CD4-positive, alpha-beta T cell (primary cell): ENCODE data around the gene OR6B2. TPM values are rescaled to one million over a fixed set of nuclear protein-coding genes. Genes with fewer than 3 reads are reported as not detected.

Experiments
- ATAC-seq: fragments of 200-7000 bp; cut with Tn5 transposase; one replicate; pipeline ENCODE4 v1.10.0; 2022; ENCODE audit warnings: mild to moderate bottlenecking; ENCODE audit not compliant: poor library complexity
- CTCF ChIA-PET: fragments of 350-600 bp; sonication (Branson Sonifier 250); formaldehyde crosslinking; loops from one replicate; lab custom pipeline; 2021; ENCODE audit warnings: antibody characterized with exemption, inconsistent platforms; lab: Charles Lee
- POLR2A ChIA-PET: fragments of 350-600 bp; sonication (Branson Sonifier 250); formaldehyde crosslinking; loops from one replicate; lab custom pipeline; 2021; ENCODE audit warnings: antibody characterized with exemption, inconsistent platforms; lab: Charles Lee
- DNase-seq, 14 experiments: peaks; one replicate each; pipeline ENCODE4 v3.0.0-alpha.2; 2013 to 2020; ENCODE audit warnings: mixed read lengths in 2 of 14
- H3K27ac ChIP-seq, 2 donors: one replicate each; pipeline versions ENCODE4 v1.5.1 to v1.7.0; 2013; ENCODE audit warnings: low read length in 2 of 2, low read depth in 1 of 2, mild to moderate bottlenecking in 1 of 2
- H3K27me3 ChIP-seq, 2 experiments: 1 replicate in 1 of 2; 2 replicates in 1 of 2; pipeline versions ENCODE4 v1.6.1 to v1.7.0; 2013; ENCODE audit warnings: low read length in 2 of 2, control low read depth in 1 of 2, mild to moderate bottlenecking in 1 of 2, moderate library complexity in 1 of 2; ENCODE audit not compliant: insufficient read depth in 2 of 2, control insufficient read depth in 1 of 2
- H3K36me3 ChIP-seq: one replicate; pipeline ENCODE4 v1.6.1; 2013; ENCODE audit warnings: low read length, control low read depth; ENCODE audit not compliant: insufficient read depth
- H3K4me1 ChIP-seq: one replicate; pipeline ENCODE4 v1.6.1; 2013; ENCODE audit warnings: low read length, control low read depth; ENCODE audit not compliant: insufficient read depth
- H3K4me3 ChIP-seq: one replicate; pipeline ENCODE4 v1.5.1; 2013; ENCODE audit warnings: mild to moderate bottlenecking, low read length, moderate library complexity
- H3K9me3 ChIP-seq, 2 experiments: 1 replicate in 1 of 2; 2 replicates in 1 of 2; pipeline versions ENCODE4 v1.6.1 to v1.7.0; 2013; ENCODE audit warnings: low read length in 2 of 2, mild to moderate bottlenecking in 2 of 2, control low read depth in 1 of 2, moderate library complexity in 1 of 2; ENCODE audit not compliant: control insufficient read depth in 1 of 2, insufficient read depth in 1 of 2
- H3K27ac Mint-ChIP-seq: one replicate; pipeline ENCODE4 v1.8.0; 2020; ENCODE audit warnings: mixed read lengths
- H3K27me3 Mint-ChIP-seq: one replicate; pipeline ENCODE4 v1.8.0; 2021; ENCODE audit warnings: mixed read lengths
- H3K36me3 Mint-ChIP-seq: one replicate; pipeline ENCODE4 v1.8.0; 2021; ENCODE audit warnings: low read depth, mixed read lengths
- H3K4me1 Mint-ChIP-seq: one replicate; pipeline ENCODE4 v1.8.0; 2021; ENCODE audit warnings: low read depth, mixed read lengths
- H3K4me3 Mint-ChIP-seq: one replicate; pipeline ENCODE4 v1.8.0; 2020; ENCODE audit warnings: mild to moderate bottlenecking, mixed read lengths
- H3K9me3 Mint-ChIP-seq: one replicate; pipeline ENCODE4 v1.8.0; 2020; ENCODE audit warnings: mixed read lengths
- CTCF ChIP-seq: fragments of 200-600 bp; IDR thresholded peaks from one replicate; pipeline ENCODE4 v1.8.0; 2022; ENCODE audit warnings: antibody characterized with exemption, mild to moderate bottlenecking
- intact Hi-C, 2 experiments: fragments of 100-400 bp; cut with DNase I in 1 of 2; cut with micrococcal nuclease in 1 of 2; formaldehyde crosslinking; loops; one replicate each; pipeline versions ENCODE4 v1.15.1 to v1.9.0; 2023 to 2025; cut with DNase I, micrococcal nuclease
- total RNA-seq, 174 experiments: library from RNA in 2 of 174; stranded (reverse) in 2 of 174; gene quantifications; one replicate each; pipeline ENCODE4 v1.2.3 and lab custom pipeline; 2021 to 2026

The OR6B2 gene
- total RNA-seq, 2 experiments from 2014 or later = not detected

- peaks cover 0 to 7% of the 10 kb centered on the region in 2 experiments for H3K9me3 ChIP-seq
- H3K27ac ChIP-seq = no peak within 1 kb of the TSS
- ChIA-PET CTCF (no interaction called here), POLR2A (no interaction called here)
- H3K9me3 Mint-ChIP-seq = no peaks in the 10 kb centered on the region
- TF ChIP-seq CTCF = no peak
- no peak within 1 kb of the TSS for H3K27ac Mint-ChIP-seq
- H3K4me1 ChIP-seq = no peaks in the 10 kb centered on the region
- peaks cover 22 to 35% of the 10 kb centered on the region in 2 experiments for H3K27me3 ChIP-seq
- no peak for DNase-seq
- H3K4me3 ChIP-seq = no peak within 1 kb of the TSS
- ATAC-seq = no peak
- H3K4me3 Mint-ChIP-seq = no peak within 1 kb of the TSS
- intact Hi-C loops = no loop called here
- no peaks in the 10 kb centered on the region for H3K36me3 ChIP-seq
- peaks cover 67% of the 10 kb centered on the region for H3K27me3 Mint-ChIP-seq
- H3K36me3 Mint-ChIP-seq = no peaks in the 10 kb centered on the region
- no peaks in the 10 kb centered on the region for H3K4me1 Mint-ChIP-seq
These were observed 23.2 kb upstream of the OR6B2 start, which contains the start of gene OR6B3 for GRCh38 chr2:240053173-240054155. Gene OR6B3 (minus strand): TSS chr2:240053521.

GRCh38 chr2:240052524-240052923 lies 22.3 kb upstream of the OR6B2 start:
- CTCF ChIA-PET = no interaction called here
- POLR2A ChIA-PET = interaction anchor here (0.7 kb wide), 1 partner anchor 43 kb away, joined by 3 read pairs; no protein-coding TSS in a partner anchor
- H3K36me3 Mint-ChIP-seq = no peaks in the 10 kb centered on the region
- no peaks in the 10 kb centered on the region for H3K4me1 Mint-ChIP-seq
- TF ChIP-seq CTCF = no peak
- ATAC-seq (no peak), DNase-seq (no peak)
- peaks cover 73% of the 10 kb centered on the region for H3K27me3 Mint-ChIP-seq
- Histone ChIP-seq H3K27me3 (peaks cover 23 to 39% of the 10 kb centered on the region in 2 experiments), H3K4me3 (no peak overlapping the region), H3K27ac (no peak overlapping the region), H3K36me3 (no peaks in the 10 kb centered on the region), H3K9me3 (peaks cover 0 to 7% of the 10 kb centered on the region in 2 experiments), H3K4me1 (no peaks in the 10 kb centered on the region)
- H3K27ac Mint-ChIP-seq = no peak overlapping the region
- intact Hi-C loops = no loop called here
- H3K9me3 Mint-ChIP-seq = no peaks in the 10 kb centered on the region
- no peak overlapping the region for H3K4me3 Mint-ChIP-seq

GRCh38 chr2:240051697-240052096 lies 21.5 kb upstream of the OR6B2 start:
- CTCF ChIA-PET = no interaction called here
- Mint-ChIP-seq H3K9me3 (no peaks in the 10 kb centered on the region), H3K36me3 (no peaks in the 10 kb centered on the region), H3K4me1 (no peaks in the 10 kb centered on the region), H3K4me3 (no peak overlapping the region), H3K27ac (no peak overlapping the region), H3K27me3 (peaks cover 78% of the 10 kb centered on the region)
- H3K27ac ChIP-seq = no peak overlapping the region
- no peaks in the 10 kb centered on the region for H3K36me3 ChIP-seq
- DNase-seq (no peak), ATAC-seq (no peak)
- POLR2A ChIA-PET = no interaction called here
- H3K4me3 ChIP-seq = no peak overlapping the region
- peaks cover 0 to 2% of the 10 kb centered on the region in 2 experiments for H3K9me3 ChIP-seq
- peaks cover 19 to 31% of the 10 kb centered on the region in 2 experiments for H3K27me3 ChIP-seq
- no peaks in the 10 kb centered on the region for H3K4me1 ChIP-seq
- intact Hi-C loops = no loop called here
- TF ChIP-seq CTCF = no peak
